GM23338 (cell line): Measurements from ENCODE around the gene ASPG. TPM values are rescaled to one million over a fixed set of nuclear protein-coding genes. Genes with fewer than 3 reads are reported as not detected.

ENCODE experiments used
- ATAC-seq: fragments of 200-7000 bp; cut with Tn5 transposase; 3 replicates; pipeline ENCODE4 v1.9.1; 2020
- DNase-seq: peaks from one replicate; pipeline ENCODE4 v3.0.0-alpha.2; 2015; ENCODE audit warnings: low spot score
- H2AFZ ChIP-seq: fragments of 200-600 bp; sonication (generic); 2 replicates; pipeline ENCODE4 v1.8.0; 2016; ENCODE audit warnings: antibody characterized with exemption, mild to moderate bottlenecking, moderate library complexity
- H3F3A ChIP-seq: fragments of 200-600 bp; sonication (generic); replicated peaks from 2 replicates; pipeline ENCODE4 v1.8.0; 2017; ENCODE audit warnings: antibody characterized with exemption, mixed run types, low read depth
- H3K27ac ChIP-seq: fragments of 200-600 bp; sonication (generic); 2 replicates; pipeline ENCODE4 v1.6.1; 2016; ENCODE audit warnings: low read depth
- H3K27me3 ChIP-seq: fragments of 200-600 bp; sonication (generic); 2 replicates; pipeline ENCODE4 v1.8.0; 2016; ENCODE audit warnings: mild to moderate bottlenecking, mixed run types, moderate library complexity; ENCODE audit not compliant: insufficient read depth
- H3K36me3 ChIP-seq: fragments of 200-600 bp; sonication (generic); 2 replicates; pipeline ENCODE4 v1.8.0; 2016; ENCODE audit warnings: mild to moderate bottlenecking; ENCODE audit not compliant: insufficient read depth
- H3K4me1 ChIP-seq: fragments of 200-600 bp; sonication (generic); 2 replicates; pipeline ENCODE4 v1.8.0; 2016; ENCODE audit warnings: mild to moderate bottlenecking, moderate library complexity; ENCODE audit not compliant: insufficient read depth
- H3K4me2 ChIP-seq: fragments of 200-600 bp; sonication (generic); 2 replicates; pipeline ENCODE4 v1.7.1; 2017; ENCODE audit warnings: mixed run types
- H3K4me3 ChIP-seq: fragments of 200-600 bp; sonication (generic); 2 replicates; pipeline ENCODE4 v1.6.1; 2016; ENCODE audit warnings: mixed run types
- H3K79me2 ChIP-seq: fragments of 200-600 bp; sonication (generic); replicated peaks from 2 replicates; pipeline ENCODE4 v1.8.0; 2017; ENCODE audit warnings: mild to moderate bottlenecking; ENCODE audit not compliant: insufficient read depth
- H3K9me2 ChIP-seq: fragments of 200-600 bp; sonication (generic); 2 replicates; pipeline ENCODE4 v1.8.0; 2017; ENCODE audit not compliant: insufficient read depth
- H4K20me1 ChIP-seq: fragments of 200-600 bp; sonication (generic); replicated peaks from 2 replicates; pipeline ENCODE4 v1.8.0; 2017; ENCODE audit warnings: mild to moderate bottlenecking; ENCODE audit not compliant: insufficient read depth
- H3K27ac Mint-ChIP-seq: 2 replicates; pipeline ENCODE4 v1.8.0; 2020; ENCODE audit warnings: inconsistent platforms, mild to moderate bottlenecking, moderate library complexity, mixed read lengths
- H3K27me3 Mint-ChIP-seq: 3 replicates; pipeline ENCODE4 v1.8.0; 2022; ENCODE audit warnings: low read depth, mild to moderate bottlenecking, moderate library complexity, mixed read lengths, inconsistent platforms; ENCODE audit not compliant: insufficient read depth, poor library complexity
- H3K36me3 Mint-ChIP-seq: 3 replicates; pipeline ENCODE4 v1.8.0; 2021; ENCODE audit warnings: low read depth, mild to moderate bottlenecking, inconsistent platforms, moderate library complexity, mixed read lengths
- H3K4me1 Mint-ChIP-seq: 3 replicates; pipeline ENCODE4 v1.8.0; 2020; ENCODE audit warnings: mild to moderate bottlenecking, inconsistent platforms, mixed read lengths
- H3K4me3 Mint-ChIP-seq: 3 replicates; pipeline ENCODE4 v1.8.0; 2021; ENCODE audit warnings: moderate library complexity, mild to moderate bottlenecking, inconsistent platforms, mixed read lengths
- H3K9me3 Mint-ChIP-seq: 3 replicates; pipeline ENCODE4 v1.8.0; 2020; ENCODE audit warnings: moderate library complexity, mild to moderate bottlenecking, inconsistent platforms, mixed read lengths
- CTCF ChIP-seq, 2 experiments: fragments of 200-600 bp in 1 of 2; sonication (generic) in 1 of 2; conservative IDR thresholded peaks; 2 replicates each; pipeline versions ENCODE4 v1.5.1 to v1.6.1; 2016 to 2017; ENCODE audit warnings: antibody characterized with exemption in 2 of 2, low read depth in 2 of 2, mild to moderate bottlenecking in 2 of 2, moderate library complexity in 1 of 2
- EZH2phosphoT487 ChIP-seq: fragments of 200-600 bp; sonication (generic); IDR thresholded peaks from one replicate; pipeline ENCODE4 v1.8.1; 2018; ENCODE audit warnings: antibody characterized with exemption; ENCODE audit not compliant: unreplicated experiment
- JUNB ChIP-seq: IDR thresholded peaks from one replicate; pipeline ENCODE4 v1.6.1; 2016; ENCODE audit warnings: antibody characterized with exemption; ENCODE audit not compliant: unreplicated experiment
- NANOG ChIP-seq: IDR thresholded peaks from 2 replicates; pipeline ENCODE4 v1.6.1; 2016; ENCODE audit warnings: antibody characterized with exemption, borderline replicate concordance
- ZNF114 ChIP-seq: fragments of 250-450 bp; sonication (Bioruptor Pico); IDR thresholded peaks from 2 replicates; pipeline ENCODE4 v1.5.0; 2020; ENCODE audit warnings: mild to moderate bottlenecking, moderate library complexity
- ZNF462 ChIP-seq: fragments of 250-450 bp; sonication (Bioruptor Pico); IDR thresholded peaks from 2 replicates; pipeline ENCODE4 v1.5.0; 2020; ENCODE audit warnings: mild to moderate bottlenecking, moderate library complexity
- polyA plus RNA-seq: library from polyadenylated mRNA; unstranded; fragments of >200 nt; fragmentation: Nextera tagmentation; extraction: Ambion mirVana; gene quantifications from 2 replicates; pipeline ENCODE4 v1.2.1, GENCODE V29; 2016
- total RNA-seq: library from RNA; depleted of rRNA; stranded (reverse); fragments of >200 nt; shearing (Covaris generic); gene quantifications from 2 replicates; pipeline ENCODE4 v1.2.3, GENCODE V29; 2014

Gene ASPG
- total and polyA plus RNA-seq, 2 experiments from 2014 or later = 0.61 to 6.2 TPM

GRCh38 chr14:104110491-104111209 lies 25.1 kb downstream of the ASPG start:
- Histone ChIP-seq H3K4me2 (no peak overlapping the region), H3K4me1 (no peaks in the 10 kb centered on the region), H3K9me2 (no peaks in the 10 kb centered on the region), H3F3A (no peaks in the 10 kb centered on the region), H3K27ac (no peak overlapping the region), H3K4me3 (no peak overlapping the region), H3K27me3 (no peaks in the 10 kb centered on the region), H4K20me1 (no peaks in the 10 kb centered on the region), H3K79me2 (no peaks in the 10 kb centered on the region), H3K36me3 (no peaks in the 10 kb centered on the region), H2AFZ (no peak overlapping the region)
- H3K27me3 Mint-ChIP-seq = peaks cover 12% of the 10 kb centered on the region
- H3K27ac Mint-ChIP-seq = no peak overlapping the region
- TF ChIP-seq ZNF114 (CRISPR knock-in tag) (no peak), NANOG (no peak), JUNB (no peak), ZNF462 (no peak), EZH2phosphoT487 (no peak), CTCF (conservative IDR thresholded peaks at IDR 0.05; ENCODE audit: low read depth in 2 of 2) (no peak)
- no peak overlapping the region for H3K4me3 Mint-ChIP-seq
- H3K9me3 Mint-ChIP-seq = no peaks in the 10 kb centered on the region
- peaks cover 4% of the 10 kb centered on the region; the same call in 2 of the 3 replicates for H3K4me1 Mint-ChIP-seq
- no peak for DNase-seq
- ATAC-seq = no peak
- no peaks in the 10 kb centered on the region for H3K36me3 Mint-ChIP-seq
